Stimulated activated CD4-positive, alpha-beta T cell treated with anti-CD3 and anti-CD28 coated beads, Interleukin-4, amount 100 ng/mL, for 48 hours (primary cell): ENCODE measurements around the gene TLDC2.
"Not testable (repeated sequence)": the region's sequence is repeated elsewhere in the genome, so short reads cannot be mapped to it uniquely, and the experiment has no call there.

Experiments
- DNase-seq, 2 donors: peaks; one replicate each; pipeline ENCODE4 v3.0.0-alpha.2; 2020; ENCODE audit warnings: low read depth in 2 of 2

TLDC2 gene

DNA sequence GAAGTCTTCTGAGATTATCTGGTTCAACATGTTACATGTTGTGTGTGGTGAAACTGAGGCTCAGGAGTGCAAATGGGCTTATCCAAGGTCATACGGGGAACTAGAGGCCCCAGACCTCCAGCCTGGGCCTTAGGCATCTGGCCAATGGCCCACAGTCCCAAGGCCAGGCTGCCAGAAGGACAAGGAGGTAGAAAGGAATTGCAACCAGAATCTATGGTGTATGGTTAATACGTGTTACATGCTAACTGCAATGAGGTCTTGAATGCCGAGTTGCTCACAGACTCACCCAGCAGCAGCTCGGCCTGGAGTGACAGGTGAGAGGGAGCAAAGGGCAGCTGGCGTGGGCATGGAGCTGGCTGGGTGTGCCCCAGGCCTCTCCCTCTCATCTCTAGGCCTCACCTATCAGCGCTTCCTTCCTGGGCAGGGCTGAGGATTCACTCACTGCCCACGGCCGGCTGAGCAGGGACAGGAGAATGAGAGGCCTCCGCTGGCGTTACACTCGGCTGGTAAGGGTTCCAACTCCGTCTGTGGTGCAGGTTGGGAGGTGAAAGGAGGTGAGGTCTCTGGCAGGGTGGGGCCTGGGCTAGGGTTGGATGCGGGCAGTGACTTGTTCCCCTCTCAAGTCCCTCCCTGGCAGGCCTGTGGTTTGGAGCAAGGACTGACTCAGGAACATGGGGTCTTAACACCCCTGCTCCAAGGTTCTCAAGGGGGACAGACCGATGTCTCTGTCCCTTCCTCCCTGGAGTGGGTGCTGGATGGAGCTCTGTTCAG is at the start of gene TLDC2:
Gene TLDC2 (plus strand): TSS at position 437 of the 771 bp plus-strand sequence. CDS start 37 bp downstream, at position 474.
- DNase-seq: no peak

DNA sequence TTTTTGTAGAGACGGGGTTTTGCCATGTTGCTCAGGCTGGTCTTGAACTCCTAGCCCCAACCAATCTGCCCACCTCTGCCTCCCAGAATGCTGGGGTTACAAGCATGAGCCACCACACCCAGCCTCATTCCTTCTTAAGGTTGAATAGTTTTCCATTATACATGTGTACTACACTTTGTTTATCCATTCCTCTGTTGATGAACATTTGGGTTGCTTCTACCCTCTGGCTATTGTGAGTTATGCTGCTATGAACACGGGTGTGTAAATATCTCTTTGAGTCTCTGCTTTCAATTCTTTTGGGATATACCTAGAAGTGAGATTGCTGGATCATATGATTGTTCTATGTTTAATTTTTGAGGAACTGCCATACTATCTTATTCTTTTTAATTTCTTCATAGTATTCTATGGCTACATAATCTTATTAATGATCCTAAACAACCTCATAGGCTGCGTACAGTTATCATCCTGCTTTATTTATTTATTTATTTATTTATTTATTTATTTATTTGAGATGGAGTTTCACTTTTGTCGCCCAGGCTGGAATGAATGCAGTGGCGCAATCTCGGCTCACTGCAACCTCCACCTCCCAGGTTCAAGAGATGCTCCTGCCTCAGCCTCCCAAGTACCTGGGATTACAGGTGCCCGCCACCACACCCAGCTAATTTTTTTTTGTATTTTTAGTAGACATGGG is 49.2 kb upstream of the TLDC2 start:
- no peak for DNase-seq

DNA sequence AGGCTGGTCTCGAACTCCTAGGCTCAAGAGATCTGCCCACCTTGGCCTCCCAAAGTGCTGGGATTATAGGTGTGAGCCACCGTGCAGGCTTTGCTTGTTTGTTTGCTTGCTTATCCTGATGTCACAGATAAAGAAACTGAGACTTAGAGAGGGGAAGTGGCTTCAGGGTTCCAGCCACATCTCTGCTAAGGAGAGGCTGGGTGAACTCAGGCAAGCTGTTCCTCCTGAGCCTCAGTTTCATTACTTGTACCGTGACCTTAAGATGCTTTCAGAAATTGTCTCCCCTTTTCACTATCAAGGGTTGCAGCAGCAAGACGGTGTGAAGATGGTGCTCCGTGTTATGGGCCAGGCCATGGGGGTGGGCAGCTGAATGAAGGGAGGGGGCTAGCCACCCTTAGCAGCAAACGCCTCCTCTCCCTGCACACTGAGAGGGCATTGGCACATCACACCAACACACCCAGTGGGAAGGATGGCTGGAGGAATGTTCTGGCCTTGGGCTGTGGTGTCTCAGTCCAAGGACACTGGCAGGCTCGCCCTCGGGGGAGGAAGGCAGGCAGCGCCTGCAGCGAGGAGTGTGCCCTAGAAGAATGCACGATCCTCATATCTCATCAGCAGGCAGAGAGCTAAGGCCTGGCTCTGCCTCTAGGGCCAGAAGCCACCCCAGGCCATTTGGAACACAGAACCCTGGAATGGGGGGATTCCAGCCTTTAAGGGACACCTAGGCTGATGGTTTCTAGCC is 48.2 kb upstream of the TLDC2 start:
- DNase-seq: no peak

DNA sequence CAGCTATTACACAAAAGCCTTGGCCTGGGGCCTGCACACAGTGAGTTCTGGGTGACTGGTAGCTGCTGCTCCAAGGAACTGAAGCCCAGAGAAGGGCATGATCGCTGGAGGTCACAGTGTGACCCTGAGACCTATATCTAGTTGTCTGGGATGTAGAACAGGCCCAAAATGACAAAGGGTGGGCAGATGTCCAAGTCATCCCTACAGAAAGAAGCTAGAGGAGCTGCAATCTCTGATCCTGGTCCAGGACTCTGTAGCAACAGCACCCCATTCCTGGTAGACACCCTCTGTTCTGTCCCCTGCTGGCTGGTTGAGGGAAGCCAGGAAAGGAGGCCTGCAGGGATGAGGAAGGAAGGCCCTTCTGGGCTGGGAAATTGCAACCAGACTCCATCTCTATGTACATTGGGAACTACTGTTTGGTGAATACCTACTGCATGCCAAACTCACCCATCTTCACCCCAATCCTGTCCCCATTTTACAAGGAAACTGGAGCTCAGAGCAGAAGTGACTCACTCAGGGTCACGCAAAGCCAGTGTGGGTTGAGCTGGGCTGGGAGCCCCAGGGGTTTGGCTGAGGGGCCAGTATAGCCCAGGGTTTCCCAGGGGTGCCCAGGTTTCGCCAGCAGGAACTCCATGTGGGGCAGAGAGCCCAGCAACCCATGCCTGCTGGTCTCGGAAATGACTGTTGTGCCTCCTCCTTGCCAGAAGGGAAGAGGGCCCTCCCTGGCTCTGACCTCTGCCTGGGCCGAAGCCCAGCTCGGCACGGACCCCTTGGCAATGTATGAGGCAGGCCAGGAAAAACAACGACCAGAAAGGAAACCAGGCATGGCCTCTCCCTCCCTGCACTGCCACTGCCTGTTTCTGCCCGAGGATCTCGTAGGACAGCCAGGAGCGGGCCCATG is 44.9 kb upstream of the TLDC2 start:
- no peak for DNase-seq

DNA sequence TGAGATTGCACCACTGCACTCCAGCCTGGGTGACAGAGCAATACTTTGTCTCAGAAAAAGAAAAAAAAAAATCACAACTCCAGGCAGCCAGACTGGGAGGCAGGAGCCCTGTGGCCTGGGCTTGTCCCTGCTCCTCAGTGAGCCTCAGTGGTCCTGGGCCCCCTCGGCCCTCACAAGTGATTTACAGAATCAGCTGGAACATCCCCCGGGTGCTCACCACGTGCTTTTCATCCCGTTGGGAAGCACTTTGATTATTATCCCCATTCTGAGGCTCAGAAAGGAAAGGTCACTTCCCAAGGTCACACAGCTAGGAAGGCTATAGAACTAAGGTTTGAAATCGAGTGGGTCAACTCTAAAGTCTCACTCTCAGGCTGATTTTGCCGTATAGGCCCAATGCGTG is 43.1 kb upstream of the TLDC2 start:
- DNase-seq: no peak

DNA sequence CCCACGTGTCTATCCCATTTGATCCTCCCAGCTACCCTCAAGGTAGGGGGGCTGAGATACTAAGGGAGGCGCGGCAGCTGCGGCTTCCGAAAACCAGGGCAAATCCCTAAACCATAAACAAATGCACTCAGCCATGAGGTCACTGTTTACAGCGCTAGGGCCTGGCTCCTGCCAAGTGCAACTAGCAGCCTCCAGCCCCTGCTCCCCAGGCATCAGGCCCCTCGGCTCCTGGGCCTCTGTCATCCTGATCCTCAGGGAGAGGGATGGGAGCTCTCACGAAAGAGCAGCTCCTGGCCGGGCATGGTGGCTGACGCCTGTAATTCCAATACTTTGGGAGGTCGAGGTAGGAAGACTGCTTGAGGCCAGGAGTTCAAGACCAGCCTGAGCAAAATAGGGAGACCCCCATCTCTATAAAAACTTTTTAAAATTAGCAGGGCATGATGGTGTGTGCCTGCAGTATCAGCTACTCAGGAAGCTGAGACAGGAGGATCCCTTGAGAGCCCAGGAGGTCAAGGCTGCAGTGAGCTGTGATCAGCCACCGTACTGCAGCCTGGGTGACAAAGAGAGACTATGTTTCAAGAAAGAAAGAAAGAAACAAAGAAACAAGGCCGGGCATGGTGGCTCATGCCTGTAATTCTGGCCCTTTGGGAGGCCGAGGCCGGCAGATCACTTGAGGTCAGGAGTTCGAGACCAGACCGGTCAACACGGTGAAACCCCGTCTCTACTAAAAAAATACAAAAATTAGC is 42.5 kb upstream of the TLDC2 start:
- no peak for DNase-seq

DNA sequence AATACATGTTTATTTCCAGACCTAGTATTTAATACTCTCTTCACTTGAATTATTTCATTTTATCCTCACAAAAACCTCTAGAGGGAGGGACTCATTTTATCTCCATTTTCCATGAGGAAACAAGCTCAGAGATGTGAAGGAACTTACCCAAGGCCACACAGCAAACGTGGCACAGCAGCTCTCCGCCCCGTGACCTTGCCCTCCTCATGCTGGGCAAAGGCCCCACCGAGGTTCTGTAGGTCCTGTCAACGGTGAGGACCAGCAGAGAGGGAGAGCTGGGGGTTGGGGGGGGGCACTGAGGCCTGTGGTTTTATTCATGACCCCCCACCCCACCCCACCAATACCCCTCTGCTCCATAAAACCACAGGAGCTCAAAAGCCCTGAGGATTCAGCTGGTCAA is 40.9 kb upstream of the TLDC2 start:
- no peak for DNase-seq

DNA sequence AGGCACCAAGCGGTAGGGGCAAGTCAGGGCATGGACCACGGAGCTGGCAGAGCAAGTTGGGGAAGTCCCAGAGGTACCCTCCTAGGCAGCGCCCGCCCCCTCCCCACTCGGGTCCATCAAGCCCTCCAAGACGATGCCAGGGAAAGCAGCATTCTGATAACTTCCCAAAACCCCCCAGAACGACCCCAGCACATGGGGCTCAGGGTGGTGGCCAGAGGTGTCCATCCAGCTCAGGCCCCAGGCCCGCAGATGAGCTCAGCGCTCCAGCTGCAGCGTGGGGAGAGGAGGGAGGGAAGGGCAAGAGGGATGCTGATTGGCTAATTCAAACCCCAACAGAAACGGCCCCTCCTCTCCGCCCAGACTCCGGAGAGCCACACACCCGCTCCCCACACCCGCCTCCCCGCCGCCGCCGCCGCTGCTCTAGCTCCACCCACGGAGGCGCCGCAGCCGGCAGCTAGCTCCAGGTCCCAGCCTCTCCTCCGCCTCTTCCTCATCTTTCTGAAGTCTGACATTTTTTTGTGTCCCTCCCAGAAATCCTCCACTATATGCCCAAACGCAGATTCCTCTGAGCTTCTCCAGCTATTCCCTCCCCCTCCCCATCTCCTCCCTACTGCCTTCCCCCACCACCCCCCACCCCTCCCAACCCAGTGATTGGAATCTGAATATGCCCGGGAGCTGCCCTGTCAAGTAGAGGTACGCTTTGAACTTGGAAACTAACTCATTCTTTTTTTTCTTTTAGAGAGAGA is 40.3 kb upstream of the TLDC2 start:
- DNase-seq: peak; percentile 74 to 84

DNA sequence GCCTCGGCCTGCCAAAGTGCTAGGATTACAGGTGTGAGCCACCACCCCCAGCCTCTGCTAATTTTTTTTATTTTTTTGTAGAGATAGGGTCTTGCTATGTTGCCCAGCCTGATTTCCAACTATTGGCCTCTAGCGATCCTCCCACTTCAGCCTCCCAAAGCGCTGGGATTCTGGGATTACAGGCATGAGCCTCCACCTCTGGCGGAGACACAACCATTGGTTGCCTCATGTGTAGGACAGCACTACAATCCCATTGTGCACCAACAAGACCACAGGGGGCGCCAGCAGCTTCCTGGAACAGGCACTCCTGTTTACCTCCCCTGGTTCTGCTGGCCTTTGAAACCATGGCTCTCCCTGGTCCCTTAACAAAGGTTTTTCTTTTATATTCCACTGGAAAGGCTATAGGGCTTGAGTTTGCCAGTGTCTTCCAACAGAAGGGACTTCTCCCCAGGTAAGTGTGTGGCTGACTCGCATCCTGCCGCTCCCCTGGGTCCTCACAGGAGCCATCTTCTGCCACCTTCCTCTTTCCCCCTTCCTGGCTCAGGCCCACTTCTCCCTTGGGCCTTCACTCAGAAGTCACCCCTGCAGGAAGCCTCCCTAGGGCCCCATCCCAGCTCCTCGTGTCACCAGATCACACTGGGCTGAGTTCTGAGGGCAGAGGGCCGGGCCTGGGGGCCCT is 39.2 kb upstream of the TLDC2 start:
- peak; percentile 61 to 80 for DNase-seq

DNA sequence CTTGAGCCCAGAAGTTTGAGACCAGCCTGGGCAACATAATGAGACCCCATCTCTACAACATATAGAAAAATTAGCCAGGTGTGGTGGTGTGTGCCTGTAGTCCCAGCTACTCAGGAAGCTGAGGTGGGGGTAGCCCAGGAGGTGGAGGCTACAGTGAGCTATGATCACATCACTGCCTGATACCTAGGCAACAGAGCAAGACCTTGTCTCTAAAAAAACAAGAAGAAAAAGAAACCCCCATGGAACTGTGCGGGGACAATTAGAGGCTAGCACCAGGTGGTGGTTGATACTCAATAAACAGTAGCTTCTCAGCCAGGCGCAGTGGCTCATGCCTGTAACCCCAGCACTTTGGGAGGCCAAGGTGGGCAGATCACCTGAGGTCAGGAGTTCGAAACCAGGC is 37.6 kb upstream of the TLDC2 start:
- DNase-seq: not testable (repeated sequence)

DNA sequence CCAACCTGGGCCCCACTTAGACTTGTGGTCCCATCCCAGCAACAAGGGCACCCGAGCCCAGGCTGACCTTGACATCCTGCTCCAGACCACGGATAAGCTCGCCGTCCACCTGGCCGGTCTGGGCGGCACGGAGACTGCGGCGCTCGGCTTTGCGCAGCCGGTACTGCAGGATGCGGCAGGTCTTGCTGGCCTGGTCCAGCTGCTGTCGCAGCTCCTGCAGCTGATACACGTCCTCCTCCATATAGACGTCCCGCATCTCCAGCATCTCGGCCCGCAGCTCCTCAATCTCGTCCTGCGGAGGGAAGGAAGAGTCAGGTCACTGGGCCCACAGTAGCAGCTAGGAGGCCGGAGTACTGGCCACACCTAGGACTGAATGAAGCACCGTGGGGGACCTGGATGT is 36.8 kb upstream of the TLDC2 start:
- no peak for DNase-seq

DNA sequence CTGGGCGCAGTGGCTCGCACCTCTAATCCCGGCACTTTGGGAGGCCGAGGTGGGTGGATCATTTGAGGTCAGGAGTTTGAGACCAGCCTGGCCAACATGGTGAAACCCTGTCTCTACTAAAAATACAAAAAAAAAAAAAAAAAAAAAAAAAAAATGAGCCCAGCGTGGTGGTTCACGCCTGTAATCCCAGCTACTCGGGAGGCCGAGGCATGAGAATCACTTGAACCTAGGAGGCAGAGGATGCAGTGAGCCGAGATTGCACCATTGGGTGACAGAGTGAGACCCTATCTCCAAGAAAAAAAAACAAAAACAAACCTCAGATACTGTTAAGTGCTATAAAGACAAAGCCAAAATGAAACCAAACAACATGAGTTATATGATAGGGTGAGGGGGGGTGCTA is 34.9 kb upstream of the TLDC2 start:
- DNase-seq: not testable (repeated sequence)

DNA sequence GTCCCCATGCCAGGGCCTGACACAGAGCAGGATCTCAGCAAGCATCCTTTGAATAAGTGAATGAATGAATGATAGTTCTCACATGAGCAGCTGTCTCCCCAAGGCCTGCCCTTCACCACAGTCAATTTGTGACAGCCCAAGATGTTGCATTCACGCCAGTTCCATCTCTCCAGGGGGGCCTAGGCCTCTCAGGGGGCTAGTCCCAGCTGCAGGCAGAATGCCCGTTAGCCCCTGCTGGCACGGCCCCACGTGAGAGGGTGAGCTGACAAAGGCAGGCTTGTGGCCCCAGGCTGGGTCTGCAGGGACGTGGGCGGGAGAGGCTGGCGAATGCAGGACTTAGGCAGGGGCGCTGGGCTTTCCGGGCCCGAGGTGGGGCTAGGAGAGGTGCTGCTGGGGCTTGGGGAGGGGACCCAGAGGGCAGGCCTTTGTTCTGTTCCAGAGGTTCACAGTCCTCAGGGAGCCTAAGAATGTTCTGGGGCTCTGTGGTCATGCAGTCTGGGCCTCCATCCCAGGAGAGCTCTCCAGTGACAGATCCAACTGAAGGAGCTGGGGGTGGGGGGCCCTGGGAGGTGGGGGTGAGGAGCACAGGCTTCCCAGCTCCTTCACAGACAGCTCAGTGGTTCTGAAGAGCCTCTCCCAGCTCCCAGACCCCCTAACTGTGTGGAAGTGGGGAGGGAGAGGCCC is 30.5 kb upstream of the TLDC2 start:
- no peak for DNase-seq

DNA sequence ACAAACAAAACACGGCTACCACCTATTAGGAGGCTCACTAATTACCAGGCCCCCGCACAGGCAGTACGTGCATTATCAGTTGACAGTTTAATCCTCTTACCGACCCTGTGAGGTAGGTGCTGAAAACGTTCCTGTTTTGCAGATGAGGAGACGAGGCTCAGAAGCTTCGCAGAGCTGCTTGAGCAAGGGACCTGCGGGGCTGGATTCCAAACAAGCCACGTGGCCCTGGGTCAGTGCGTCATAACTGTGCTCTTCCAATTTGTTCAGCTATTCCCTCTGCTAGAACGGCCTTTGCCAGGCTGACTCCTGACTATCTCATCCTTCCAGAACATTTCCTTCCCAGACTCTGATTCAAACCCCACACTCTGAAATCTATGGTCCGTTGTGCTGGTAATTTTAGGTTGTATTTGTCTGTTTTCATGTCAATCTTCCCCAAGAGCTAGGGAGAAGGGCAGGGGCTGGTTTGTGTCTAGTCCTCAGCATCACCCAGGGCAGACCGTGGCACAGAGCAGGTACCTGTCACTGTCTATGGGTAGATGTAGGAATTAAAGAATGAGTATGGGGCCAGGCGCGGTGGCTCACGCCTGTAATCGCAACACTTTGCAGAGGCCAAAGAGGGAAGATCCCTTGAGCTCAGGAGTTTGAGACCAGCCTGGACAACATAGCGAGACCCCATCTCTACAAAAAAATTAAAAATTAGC is 28.8 kb upstream of the TLDC2 start:
- DNase-seq: no peak

DNA sequence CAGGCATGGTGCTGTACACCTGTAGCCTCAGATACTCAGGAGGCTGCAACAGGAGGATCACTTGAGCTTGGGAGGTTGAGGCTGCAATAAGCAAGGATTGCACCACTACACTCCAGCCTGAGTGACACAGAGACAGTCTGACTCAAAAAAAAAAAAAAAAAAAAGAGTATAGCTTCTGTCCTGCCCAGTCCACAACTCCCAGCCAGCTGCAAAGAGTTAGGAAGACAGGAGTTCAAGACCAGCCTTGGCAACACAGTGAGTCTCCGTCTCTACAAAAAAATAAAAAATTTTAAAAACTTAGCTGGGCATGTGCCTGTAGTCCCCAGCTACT is 28.3 kb upstream of the TLDC2 start:
- no peak for DNase-seq

DNA sequence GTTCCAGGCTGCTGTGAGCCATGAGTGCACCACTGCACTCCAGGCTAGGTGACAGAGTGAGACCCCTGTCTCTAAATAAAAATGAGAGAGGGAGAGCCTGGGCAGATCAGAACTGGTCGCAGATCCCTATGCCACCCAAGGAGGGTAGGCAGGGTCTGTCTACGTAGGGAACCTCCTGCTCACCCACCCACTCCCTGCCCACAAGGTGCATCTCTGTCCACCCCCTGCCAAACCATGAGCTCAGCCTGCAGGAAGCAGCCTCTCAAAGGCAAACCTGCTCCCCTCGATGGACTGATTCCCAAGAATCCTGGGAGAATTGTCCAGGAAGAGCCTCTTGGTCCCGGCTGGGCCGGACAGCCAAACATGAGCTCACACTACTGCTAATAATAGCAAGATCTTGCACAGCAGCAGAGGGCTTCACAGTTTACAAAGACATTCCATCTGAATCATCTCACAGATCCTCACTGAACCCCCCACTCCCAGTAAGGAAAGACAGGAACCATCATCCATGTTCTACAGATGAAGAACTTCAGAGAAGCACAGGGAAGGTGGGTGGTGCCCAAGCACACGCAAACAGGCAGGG is 27.8 kb upstream of the TLDC2 start:
- no peak for DNase-seq

DNA sequence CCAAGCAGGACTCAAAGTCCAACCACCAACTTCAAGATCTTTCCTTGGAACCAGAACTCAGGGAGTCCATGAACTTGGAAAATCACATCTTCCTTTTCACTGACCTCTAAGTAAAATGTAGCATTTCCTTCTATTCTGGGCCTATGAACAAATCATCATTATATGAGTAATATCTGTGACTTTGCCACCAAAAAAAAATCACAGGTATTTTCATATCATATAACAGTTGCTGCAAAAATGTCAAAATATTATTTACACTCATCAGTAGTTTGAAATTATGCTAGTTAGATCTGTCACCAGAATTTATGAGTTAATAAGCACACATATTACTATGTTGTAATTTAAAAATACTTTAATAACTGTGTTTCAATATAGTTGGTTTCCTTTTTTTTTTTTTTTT is 27.3 kb upstream of the TLDC2 start:
- DNase-seq: no peak
